HG03060 (cell line): ENCODE measurements around the gene PARM1.

Source experiments
- ATAC-seq: cut with Tn5 transposase; IDR thresholded peaks from one replicate; pipeline ENCODE4 v1.9.1; 2021; ENCODE audit warnings: low read depth, moderate number of reproducible peaks; ENCODE audit not compliant: unreplicated experiment

PARM1 gene

GRCh38 chr4:75018811-75019479, 86.0 kb downstream of the PARM1 start:
- no peak for ATAC-seq

GRCh38 chr4:75025431-75025830, 92.5 kb downstream of the PARM1 start:
- no peak for ATAC-seq

- no peak for ATAC-seq
Observed at GRCh38 chr4:75028196-75028854, 95.4 kb downstream of the PARM1 start.

- no peak for ATAC-seq
Observed at GRCh38 chr4:75030028-75030427, 97.1 kb downstream of the PARM1 start.

GRCh38 chr4:75030649-75031235, 97.8 kb downstream of the PARM1 start:
- ATAC-seq, result no peak

GRCh38 chr4:75031775-75032174, 98.9 kb downstream of the PARM1 start:
- ATAC-seq, result no peak

- ATAC-seq, result no peak
Observed at GRCh38 chr4:75034523-75034922, 101.6 kb downstream of the PARM1 start.

GRCh38 chr4:75035321-75035720, 102.4 kb downstream of the PARM1 start:
- no peak for ATAC-seq

- ATAC-seq, result no peak
Observed at GRCh38 chr4:75036046-75036830, 103.3 kb downstream of the PARM1 start.

GRCh38 chr4:75037252-75037651, 104.3 kb downstream of the PARM1 start:
- ATAC-seq, result no peak

- no peak for ATAC-seq
Observed at GRCh38 chr4:75038376-75038775, 105.5 kb downstream of the PARM1 start.

GRCh38 chr4:75040703-75041102, 107.8 kb downstream of the PARM1 start:
- no peak for ATAC-seq

- no peak for ATAC-seq
Observed at GRCh38 chr4:75042601-75043208, 109.8 kb downstream of the PARM1 start.

- ATAC-seq, result no peak
Observed at GRCh38 chr4:75046226-75046625, 113.3 kb downstream of the PARM1 start.

- ATAC-seq, result no peak
Observed at GRCh38 chr4:75046641-75047040, 113.7 kb downstream of the PARM1 start.

GRCh38 chr4:75048208-75048879, 115.4 kb downstream of the PARM1 start:
- no peak for ATAC-seq

- no peak for ATAC-seq
Observed at GRCh38 chr4:75051431-75051830, 118.5 kb downstream of the PARM1 start.

GRCh38 chr4:75053352-75053751, 120.4 kb downstream of the PARM1 start:
- ATAC-seq, result no peak

- no peak for ATAC-seq
Observed at GRCh38 chr4:75054078-75054477, 121.2 kb downstream of the PARM1 start.

- ATAC-seq, result no peak
Observed at GRCh38 chr4:75056277-75056676, 123.4 kb downstream of the PARM1 start.
